ENCODE measurements around the gene GUCY1A2.
"Not testable (repeated sequence)": the region's sequence is repeated elsewhere in the genome, so short reads cannot be mapped to it uniquely, and the experiment has no call there.

Gene GUCY1A2

GRCh38 chr11:107018219-107018901 is at the start of gene GUCY1A2:
GUCY1A2 (minus strand) TSS chr11:107018476; CDS start chr11:107018055, 421 bp downstream.
- in situ Hi-C loops (cut with MboI; ENCODE audit: low sequenced_read_pairs), result loop anchor here (25.0 kb wide), 1 partner anchor 306 kb away; no protein-coding TSS in a partner anchor
- H3K4me3 ChIP-seq, result peak within 1 kb of the TSS; percentile 26
- H3K9me3 ChIP-seq, result no peaks in the 10 kb centered on the region
- no peaks in the 10 kb centered on the region for H3K4me1 ChIP-seq
- peak in 1 of 2 experiments; percentile 33 for DNase-seq (ENCODE audit: low spot score in 2 of 2)
- no peaks in the 10 kb centered on the region for H3K36me3 ChIP-seq (replicated peaks)
- H3K27me3 ChIP-seq (ENCODE audit: low read depth), result peaks cover 16% of the 10 kb centered on the region

- no peak for DNase-seq (ENCODE audit: low spot score in 2 of 2)
- no peaks in the 10 kb centered on the region for H3K27me3 ChIP-seq (ENCODE audit: low read depth)
- in situ Hi-C loops (cut with MboI; ENCODE audit: low sequenced_read_pairs), result no loop called here
These were observed 36.1 kb upstream of the GUCY1A2 start for GRCh38 chr11:107054391-107054790.

GRCh38 chr11:107051332-107051731 is 33.1 kb upstream of the GUCY1A2 start:
- H3K4me1 ChIP-seq; H3K27me3 ChIP-seq (ENCODE audit: low read depth); H3K36me3 ChIP-seq (replicated peaks); DNase-seq (ENCODE audit: low spot score in 2 of 2); H3K9me3 ChIP-seq; in situ Hi-C loops (cut with MboI; ENCODE audit: low sequenced_read_pairs); H3K4me3 ChIP-seq: not testable (repeated sequence)

More at GRCh38 chr11:107054391-107054790, 36.1 kb upstream of the GUCY1A2 start:
- H3K9me3 ChIP-seq, result no peaks in the 10 kb centered on the region; the same call in 1 of the 2 replicates
- no peak overlapping the region for H3K4me3 ChIP-seq
- no peaks in the 10 kb centered on the region for H3K4me1 ChIP-seq
- H3K36me3 ChIP-seq (replicated peaks), result no peaks in the 10 kb centered on the region

- H3K4me3 ChIP-seq; in situ Hi-C loops (cut with MboI; ENCODE audit: low sequenced_read_pairs); H3K27me3 ChIP-seq (ENCODE audit: low read depth); H3K4me1 ChIP-seq; H3K36me3 ChIP-seq (replicated peaks); H3K9me3 ChIP-seq; DNase-seq (ENCODE audit: low spot score in 2 of 2): not testable (repeated sequence)
These were observed 32.6 kb upstream of the GUCY1A2 start for GRCh38 chr11:107050899-107051298.

GRCh38 chr11:107050121-107050520 is 31.8 kb upstream of the GUCY1A2 start:
- no peaks in the 10 kb centered on the region for H3K27me3 ChIP-seq (ENCODE audit: low read depth)
- no peak for DNase-seq (ENCODE audit: low spot score in 2 of 2)
- no peaks in the 10 kb centered on the region for H3K36me3 ChIP-seq (replicated peaks)
- in situ Hi-C loops (cut with MboI; ENCODE audit: low sequenced_read_pairs), result no loop called here
- no peaks in the 10 kb centered on the region for H3K4me1 ChIP-seq
- no peak overlapping the region for H3K4me3 ChIP-seq
- no peaks in the 10 kb centered on the region; the same call in 1 of the 2 replicates for H3K9me3 ChIP-seq

- Histone ChIP-seq H3K27me3 (ENCODE audit: low read depth) (no peaks in the 10 kb centered on the region), H3K9me3 (no peaks in the 10 kb centered on the region), H3K4me1 (no peaks in the 10 kb centered on the region), H3K36me3 (replicated peaks) (no peaks in the 10 kb centered on the region), H3K4me3 (no peak overlapping the region)
- DNase-seq (ENCODE audit: low spot score in 2 of 2), result no peak
- in situ Hi-C loops (cut with MboI; ENCODE audit: low sequenced_read_pairs), result no loop called here
These were observed 26.2 kb upstream of the GUCY1A2 start for GRCh38 chr11:107044503-107044902.

- H3K4me1 ChIP-seq, result no peaks in the 10 kb centered on the region
- H3K9me3 ChIP-seq, result no peaks in the 10 kb centered on the region
- in situ Hi-C loops (cut with MboI; ENCODE audit: low sequenced_read_pairs), result no loop called here
- no peaks in the 10 kb centered on the region for H3K27me3 ChIP-seq (ENCODE audit: low read depth)
- no peak for DNase-seq (ENCODE audit: low spot score in 2 of 2)
- no peak overlapping the region for H3K4me3 ChIP-seq
- H3K36me3 ChIP-seq (replicated peaks), result no peaks in the 10 kb centered on the region
These were observed 25.1 kb upstream of the GUCY1A2 start for GRCh38 chr11:107043242-107044006.

GRCh38 chr11:107042748-107043147 is 24.5 kb upstream of the GUCY1A2 start:
- in situ Hi-C loops (cut with MboI; ENCODE audit: low sequenced_read_pairs), result no loop called here
- no peak for DNase-seq (ENCODE audit: low spot score in 2 of 2)

GRCh38 chr11:107041088-107041444 is 22.8 kb upstream of the GUCY1A2 start:
- H3K4me1 ChIP-seq, result no peaks in the 10 kb centered on the region
- H3K27me3 ChIP-seq (ENCODE audit: low read depth), result peaks cover under 1% of the 10 kb centered on the region; the same call in 1 of the 2 replicates
- H3K9me3 ChIP-seq, result no peaks in the 10 kb centered on the region
- in situ Hi-C loops (cut with MboI; ENCODE audit: low sequenced_read_pairs), result no loop called here
- no peaks in the 10 kb centered on the region for H3K36me3 ChIP-seq (replicated peaks)
- no peak for DNase-seq (ENCODE audit: low spot score in 2 of 2)
- H3K4me3 ChIP-seq, result no peak overlapping the region

More at GRCh38 chr11:107042748-107043147, 24.5 kb upstream of the GUCY1A2 start:
- H3K36me3 ChIP-seq (replicated peaks), result no peaks in the 10 kb centered on the region
- H3K4me1 ChIP-seq, result no peaks in the 10 kb centered on the region
- H3K9me3 ChIP-seq, result no peaks in the 10 kb centered on the region
- H3K27me3 ChIP-seq (ENCODE audit: low read depth), result no peaks in the 10 kb centered on the region
- no peak overlapping the region for H3K4me3 ChIP-seq

- peaks cover 2% of the 10 kb centered on the region; the same call in 1 of the 2 replicates for H3K27me3 ChIP-seq (ENCODE audit: low read depth)
- no peaks in the 10 kb centered on the region for H3K4me1 ChIP-seq
- in situ Hi-C loops (cut with MboI; ENCODE audit: low sequenced_read_pairs), result no loop called here
- H3K4me3 ChIP-seq, result no peak overlapping the region
- DNase-seq (ENCODE audit: low spot score in 2 of 2), result no peak
- H3K36me3 ChIP-seq (replicated peaks), result no peaks in the 10 kb centered on the region
- no peaks in the 10 kb centered on the region for H3K9me3 ChIP-seq
These were observed 22.3 kb upstream of the GUCY1A2 start for GRCh38 chr11:107040433-107041087.

GRCh38 chr11:107025673-107026072 is 7.4 kb upstream of the GUCY1A2 start:
- no peaks in the 10 kb centered on the region for H3K4me1 ChIP-seq
- H3K36me3 ChIP-seq (replicated peaks), result no peaks in the 10 kb centered on the region
- no peak for DNase-seq (ENCODE audit: low spot score in 2 of 2)
- no peak overlapping the region for H3K4me3 ChIP-seq
- no peaks in the 10 kb centered on the region; the same call in 1 of the 2 replicates for H3K27me3 ChIP-seq (ENCODE audit: low read depth)
- no peaks in the 10 kb centered on the region for H3K9me3 ChIP-seq
- in situ Hi-C loops (cut with MboI; ENCODE audit: low sequenced_read_pairs), result no loop called here

GRCh38 chr11:107020594-107020993 is 2.3 kb upstream of the GUCY1A2 start:
- no peak for DNase-seq (ENCODE audit: low spot score in 2 of 2)
- Histone ChIP-seq H3K36me3 (replicated peaks) (no peaks in the 10 kb centered on the region), H3K4me3 (no peak overlapping the region), H3K4me1 (no peaks in the 10 kb centered on the region), H3K27me3 (ENCODE audit: low read depth) (peaks cover 16% of the 10 kb centered on the region), H3K9me3 (no peaks in the 10 kb centered on the region)
- in situ Hi-C loops (cut with MboI; ENCODE audit: low sequenced_read_pairs), result loop anchor here (25.0 kb wide), 1 partner anchor 308 kb away; no protein-coding TSS in a partner anchor

GRCh38 chr11:107018902-107019493 is 722 bp upstream of the GUCY1A2 start:
- no peaks in the 10 kb centered on the region for H3K9me3 ChIP-seq
- H3K27me3 ChIP-seq (ENCODE audit: low read depth), result peaks cover 16% of the 10 kb centered on the region
- in situ Hi-C loops (cut with MboI; ENCODE audit: low sequenced_read_pairs), result loop anchor here (25.0 kb wide), 1 partner anchor 307 kb away; no protein-coding TSS in a partner anchor
- no peaks in the 10 kb centered on the region for H3K36me3 ChIP-seq (replicated peaks)
- peak in 1 of 2 experiments; percentile 32 for DNase-seq (ENCODE audit: low spot score in 2 of 2)
- no peak overlapping the region for H3K4me3 ChIP-seq
- H3K4me1 ChIP-seq, result no peaks in the 10 kb centered on the region
